HG03095 (cell line): ENCODE measurements around the gene SHQ1.
A peak's percentile ranks its signal among the peaks of the same experiment; 100 is the strongest.
"Not testable (repeated sequence)": the region's sequence is repeated elsewhere in the genome, so short reads cannot be mapped to it uniquely, and the experiment has no call there.

ENCODE experiments used
- ATAC-seq: cut with Tn5 transposase; IDR thresholded peaks from one replicate; pipeline ENCODE4 v1.9.1; 2021; ENCODE audit warnings: moderate library complexity; ENCODE audit not compliant: unreplicated experiment

Gene SHQ1

GRCh38 chr3:72803573-72803972, 44.7 kb downstream of the SHQ1 start:
- no peak for ATAC-seq

DNA sequence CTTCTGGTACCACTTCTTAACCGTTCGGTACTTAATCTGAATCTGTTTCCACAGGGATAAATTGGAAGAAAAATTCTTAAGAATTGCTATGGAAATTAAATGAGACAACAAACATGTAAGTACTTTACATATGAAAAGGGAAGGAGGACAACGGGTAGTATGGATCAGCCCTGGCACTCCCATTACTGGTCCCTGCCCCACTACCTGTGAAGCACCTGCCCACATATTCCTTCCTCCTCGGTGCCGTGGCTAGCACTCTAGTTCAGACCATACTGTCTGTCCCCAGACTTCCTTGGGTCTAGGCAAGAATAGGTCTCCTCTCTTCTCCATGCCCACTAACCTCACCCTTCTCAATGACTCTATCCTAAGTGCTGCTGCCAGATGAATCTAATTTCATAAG, 46.2 kb downstream of the SHQ1 start:
- no peak for ATAC-seq

DNA sequence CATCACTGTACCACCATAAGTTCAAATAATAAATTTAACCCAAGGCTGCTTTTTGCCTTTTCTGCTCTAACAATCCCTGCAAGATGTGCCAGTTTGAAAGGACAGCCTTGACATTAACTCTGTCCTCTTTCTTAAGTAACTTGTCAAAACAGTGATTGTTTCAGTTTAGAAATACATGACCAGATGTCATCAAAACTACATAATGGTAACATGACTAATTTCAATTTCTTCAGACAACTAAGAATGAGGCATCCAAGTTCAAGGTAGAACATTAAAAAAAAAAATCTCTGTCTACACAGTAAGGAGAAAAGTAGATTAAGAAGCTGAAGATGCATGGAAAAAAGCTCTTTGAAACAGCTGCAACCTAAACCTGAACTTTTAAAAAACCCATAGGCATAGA, 47.4 kb downstream of the SHQ1 start:
- ATAC-seq, result no peak

DNA sequence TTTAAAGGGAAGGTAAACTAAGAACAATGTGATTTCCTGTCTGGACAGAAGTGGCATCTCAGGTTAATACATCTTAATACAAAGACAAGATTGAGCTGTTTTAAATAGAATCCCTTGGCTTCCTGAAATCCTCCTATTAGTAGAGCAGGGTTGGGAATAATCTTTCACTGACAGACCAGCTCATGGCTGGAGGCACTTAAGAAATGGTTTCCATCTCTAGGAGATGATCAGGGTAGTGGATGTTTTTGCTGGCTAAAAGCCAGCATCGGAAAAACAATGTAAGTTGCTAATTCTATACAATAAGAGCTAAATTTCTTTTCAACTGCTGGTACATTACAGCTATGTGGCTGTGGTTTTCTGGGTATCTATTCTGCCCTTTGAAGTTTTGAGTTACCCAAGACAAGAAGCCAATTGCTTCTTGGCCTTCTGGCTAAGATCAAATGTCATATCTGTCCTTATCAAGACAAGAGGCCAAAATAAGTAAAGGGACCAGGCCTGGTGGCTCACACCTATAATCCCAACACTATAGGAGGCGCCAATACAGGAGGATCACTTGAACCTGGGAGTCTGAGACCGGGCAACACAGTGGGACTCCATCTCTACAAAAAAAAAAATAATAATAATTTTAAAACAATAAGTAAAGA, 49.6 kb downstream of the SHQ1 start:
- ATAC-seq, result no peak

- ATAC-seq, result no peak
Measured at GRCh38 chr3:72797773-72798543, 50.3 kb downstream of the SHQ1 start.

- ATAC-seq, result no peak
Measured at GRCh38 chr3:72794079-72794478, 54.2 kb downstream of the SHQ1 start.

DNA sequence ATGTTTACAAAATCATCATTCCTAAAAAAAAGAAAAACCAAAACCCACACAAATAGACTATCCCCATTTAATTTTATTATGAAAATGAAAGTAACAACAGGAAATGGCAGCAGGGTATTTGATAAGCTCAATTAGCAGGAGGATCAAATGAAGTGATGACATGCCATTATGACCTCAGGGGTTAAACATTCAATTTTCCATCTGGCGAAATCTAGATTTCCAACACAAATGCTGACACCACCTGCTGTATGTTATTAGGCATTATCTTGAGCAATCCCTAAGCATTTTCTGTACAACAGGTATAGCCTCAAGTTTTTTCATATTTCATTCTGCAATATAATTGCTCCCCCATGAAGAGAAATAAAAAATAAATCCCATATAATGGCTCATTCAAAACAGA, 57.1 kb downstream of the SHQ1 start:
- no peak for ATAC-seq

GRCh38 chr3:72789786-72790185, 58.5 kb downstream of the SHQ1 start:
- ATAC-seq, result no peak

GRCh38 chr3:72788232-72788631, 60.0 kb downstream of the SHQ1 start:
- ATAC-seq, result not testable (repeated sequence)

GRCh38 chr3:72786668-72787067, 61.6 kb downstream of the SHQ1 start:
- ATAC-seq, result no peak

GRCh38 chr3:72784226-72784625, 64.0 kb downstream of the SHQ1 start:
- ATAC-seq, result no peak

DNA sequence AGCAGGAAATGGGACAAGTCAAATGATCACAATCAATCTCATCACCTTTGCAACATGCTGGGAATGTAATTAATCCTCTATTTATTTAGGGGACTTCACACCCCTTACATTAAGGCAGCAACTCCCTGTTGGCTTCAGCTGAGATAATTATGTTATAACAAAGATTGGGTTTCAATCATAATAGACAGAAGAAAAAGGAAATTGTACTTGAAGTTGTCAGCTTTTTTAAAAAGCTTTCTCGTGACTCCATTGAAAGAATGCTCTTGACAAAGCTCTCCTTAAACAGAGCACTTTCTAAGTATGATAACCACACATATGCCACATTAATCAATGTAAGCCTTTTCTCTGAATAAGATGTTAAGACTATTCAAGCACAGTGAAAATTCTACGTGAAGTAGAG, 65.7 kb downstream of the SHQ1 start:
- ATAC-seq, result no peak

DNA sequence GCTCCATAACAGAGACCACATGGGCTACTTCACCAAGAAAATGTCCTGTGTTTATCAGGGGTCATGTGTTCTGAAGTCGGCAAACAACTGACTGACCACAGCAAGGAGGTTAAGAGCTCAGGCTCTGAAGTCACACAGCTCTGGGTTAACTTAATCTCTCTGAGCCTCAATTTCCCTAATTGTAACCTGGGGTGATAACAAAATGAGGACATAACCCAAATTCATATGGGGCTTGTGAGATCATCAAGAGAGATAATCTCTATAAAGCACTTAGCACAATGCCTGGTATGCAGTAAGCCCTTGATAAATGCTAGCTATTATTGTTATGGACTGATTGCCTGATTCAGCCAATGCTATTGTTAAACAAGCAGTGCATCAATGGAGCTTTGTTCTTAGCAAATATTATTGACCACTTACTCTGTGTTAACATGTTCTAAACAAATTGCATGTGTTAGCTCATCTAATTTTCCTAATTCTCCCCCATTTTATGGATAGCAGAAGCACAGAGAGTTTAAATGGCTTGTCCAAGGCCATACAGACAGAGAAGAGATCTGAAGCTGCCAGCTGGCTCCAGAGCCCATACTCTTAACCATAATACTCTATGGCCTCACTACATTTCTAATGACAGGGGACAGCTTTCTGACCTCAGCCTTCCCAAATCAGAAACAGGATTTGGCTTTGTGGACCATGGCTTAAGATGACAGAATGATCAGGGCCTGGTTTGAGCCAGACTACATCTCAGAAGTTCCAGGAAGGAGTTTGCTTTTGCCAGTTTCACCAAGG, 78.3 kb downstream of the SHQ1 start:
- ATAC-seq, result no peak

DNA sequence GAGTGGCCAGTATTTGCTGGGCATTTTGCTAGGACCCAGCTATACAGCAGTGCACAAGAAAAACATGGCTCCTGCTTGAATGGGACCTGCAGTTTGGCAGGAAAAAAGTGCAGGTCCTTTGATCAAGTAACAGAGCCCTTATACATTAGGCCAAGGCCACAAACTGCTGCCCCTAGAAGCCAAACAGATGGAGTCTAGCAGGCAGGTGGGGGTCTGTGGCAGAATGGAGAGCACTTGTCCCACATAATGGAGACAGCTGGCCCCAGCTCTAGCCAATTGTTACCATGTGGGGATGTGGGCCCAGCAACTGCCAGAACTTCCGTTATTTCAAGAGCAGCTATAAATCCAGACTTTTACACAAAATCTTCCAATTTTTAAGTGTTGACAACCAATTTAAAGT, 79.3 kb downstream of the SHQ1 start:
- ATAC-seq, result no peak

- ATAC-seq, result no peak
Measured at GRCh38 chr3:72768481-72768880, 79.8 kb downstream of the SHQ1 start.

DNA sequence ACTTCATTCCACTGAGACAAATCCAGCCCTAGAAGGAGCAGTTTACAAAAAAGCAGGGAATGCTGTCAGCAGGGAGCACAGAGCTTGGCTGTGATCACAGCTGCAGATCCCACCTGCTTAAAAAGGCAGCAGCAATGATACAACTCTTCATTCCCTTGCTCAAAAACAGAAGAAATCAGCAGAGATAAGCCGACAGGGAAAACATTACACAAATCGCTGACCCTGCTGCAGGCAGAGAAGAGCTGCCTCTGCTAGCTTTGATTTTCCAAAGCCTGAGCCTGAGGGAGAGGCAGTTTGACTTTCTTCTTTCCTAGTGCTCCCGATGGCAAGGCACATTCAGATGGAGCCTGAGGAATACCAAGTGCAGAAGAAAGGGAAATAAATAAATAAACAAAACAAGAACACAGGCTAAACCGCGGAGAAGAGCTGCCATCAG, 80.2 kb downstream of the SHQ1 start:
- no peak for ATAC-seq

DNA sequence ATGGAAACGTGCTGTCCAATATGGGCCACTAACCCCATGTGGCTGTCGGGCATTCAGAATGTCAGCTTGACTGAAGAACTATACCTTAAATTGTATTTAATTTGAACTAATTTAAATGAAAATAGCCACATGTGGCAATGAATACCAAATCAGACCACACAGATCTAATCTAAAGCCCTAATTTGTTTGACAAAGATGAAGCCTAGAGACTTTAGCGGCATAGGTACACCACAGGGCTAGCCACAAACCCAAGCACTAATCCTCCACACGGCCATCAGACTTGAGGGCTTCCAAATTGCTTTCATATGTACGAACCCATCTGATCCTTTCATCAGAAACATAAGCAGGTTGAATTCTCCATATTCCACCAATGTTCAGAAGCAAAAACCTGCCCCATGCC, 81.4 kb downstream of the SHQ1 start:
- no peak for ATAC-seq

GRCh38 chr3:72763751-72764440, 84.3 kb downstream of the SHQ1 start:
- ATAC-seq, result no peak

GRCh38 chr3:72761410-72761809, 86.8 kb downstream of the SHQ1 start:
- ATAC-seq, result no peak

GRCh38 chr3:72760225-72760624, 88.0 kb downstream of the SHQ1 start:
- no peak for ATAC-seq

DNA sequence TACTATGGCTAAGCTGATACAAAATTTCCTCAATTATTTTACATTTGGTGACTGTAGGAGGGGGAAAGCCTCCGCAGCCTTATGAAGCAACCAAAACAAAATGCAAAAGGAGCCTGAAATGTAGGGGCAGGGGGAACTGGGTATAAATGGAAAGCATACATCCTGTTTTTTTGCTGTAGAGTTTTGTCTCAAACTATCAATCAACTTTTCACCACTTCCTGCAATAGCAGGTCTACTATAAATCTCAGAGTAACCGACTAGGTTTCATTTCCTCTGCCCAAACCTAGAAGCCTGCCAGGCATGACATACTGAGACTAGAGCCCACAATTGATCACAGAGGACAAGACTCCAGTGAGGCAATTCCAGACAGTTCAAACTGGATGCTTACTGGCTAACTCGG, 91.3 kb downstream of the SHQ1 start:
- ATAC-seq, result peak; percentile 100
